Natural killer cell (primary cell): Measurements from ENCODE around the gene BSG. TPM values are rescaled to one million over a fixed set of nuclear protein-coding genes. Genes with fewer than 3 reads are reported as not detected.

Experiments
- ATAC-seq, 3 donors: fragments of 150-1000 bp in 2 of 3; fragments of 200-7000 bp in 1 of 3; cut with Tn5 transposase; 1 replicate in 1 of 3; 2 replicates in 2 of 3; pipeline ENCODE4 v1.10.0; 2021; ENCODE audit warnings: mild to moderate bottlenecking in 2 of 3, moderate library complexity in 2 of 3
- DNase-seq, 2 donors: peaks; one replicate each; pipeline versions ENCODE4 v3.0.0 to v3.0.0-alpha.2; 2013 to 2021; ENCODE audit warnings: mixed read lengths in 1 of 2
- H3K27ac ChIP-seq: one replicate; pipeline ENCODE4 v1.5.1; 2013; ENCODE audit warnings: mild to moderate bottlenecking, low read length
- H3K27me3 ChIP-seq: one replicate; pipeline ENCODE4 v1.6.1; 2013; ENCODE audit warnings: low read length; ENCODE audit not compliant: control insufficient read depth, insufficient read depth
- H3K36me3 ChIP-seq: one replicate; pipeline ENCODE4 v1.6.1; 2013; ENCODE audit warnings: low read length; ENCODE audit not compliant: control insufficient read depth, insufficient read depth
- H3K4me1 ChIP-seq: one replicate; pipeline ENCODE4 v1.6.1; 2013; ENCODE audit warnings: low read length; ENCODE audit not compliant: control insufficient read depth, insufficient read depth
- H3K4me3 ChIP-seq: one replicate; pipeline ENCODE4 v1.5.1; 2013; ENCODE audit warnings: low read length
- H3K9me3 ChIP-seq: one replicate; pipeline ENCODE4 v1.6.1; 2013; ENCODE audit warnings: low read length; ENCODE audit not compliant: control insufficient read depth, insufficient read depth
- H3K27ac Mint-ChIP-seq, 2 donors: one replicate each; pipeline ENCODE4 v1.8.0; 2022; ENCODE audit warnings: mild to moderate bottlenecking in 2 of 2, mixed read lengths in 2 of 2, moderate library complexity in 1 of 2
- H3K27me3 Mint-ChIP-seq, 2 donors: one replicate each; pipeline ENCODE4 v1.8.0; 2022; ENCODE audit warnings: low read depth in 2 of 2, mixed read lengths in 2 of 2
- H3K36me3 Mint-ChIP-seq: one replicate; pipeline ENCODE4 v1.8.0; 2022; ENCODE audit warnings: mixed read lengths
- H3K4me1 Mint-ChIP-seq, 2 donors: one replicate each; pipeline ENCODE4 v1.8.0; 2022; ENCODE audit warnings: mixed read lengths in 2 of 2
- H3K4me3 Mint-ChIP-seq: one replicate; pipeline ENCODE4 v1.8.0; 2022; ENCODE audit warnings: mild to moderate bottlenecking, moderate library complexity, mixed read lengths
- H3K9me3 Mint-ChIP-seq, 2 donors: one replicate each; pipeline ENCODE4 v1.8.0; 2022; ENCODE audit warnings: mixed read lengths in 2 of 2
- CTCF ChIP-seq: fragments of 200-600 bp; IDR thresholded peaks from one replicate; pipeline ENCODE4 v1.8.0; 2022; ENCODE audit warnings: antibody characterized with exemption
- WGBS: methylation state at CpG from one replicate; pipeline ENCODE4 v1.1.7; 2013; ENCODE audit warnings: missing lambda C conversion rate; ENCODE audit not compliant: insufficient coverage; 5-methylcytosine and 5-hydroxymethylcytosine counted together
- intact Hi-C: fragments of 100-400 bp; cut with micrococcal nuclease; formaldehyde crosslinking; loops from one replicate; pipeline ENCODE4 v1.14.2; 2022
- total RNA-seq, 4 donors: library from RNA; stranded (reverse); fragments of 120-200 nt in 1 of 4; gene quantifications; one replicate each; pipeline versions ENCODE4 v1.2.3 to v1.2.4, GENCODE V29; 2013 to 2022

Gene BSG
- total RNA-seq, 3 donors from 2014 or later (not counting 1 experiment from before 2014, with no cell fraction given) = 229 to 248 (median 236) TPM

GRCh38 chr19:555474-555808 lies 17.0 kb upstream of the BSG start:
- no peaks in the 10 kb centered on the region for H3K36me3 ChIP-seq
- Mint-ChIP-seq H3K27ac (no peak overlapping the region), H3K9me3 (no peaks in the 10 kb centered on the region), H3K4me1 (peaks cover 0 to 15% of the 10 kb centered on the region in 2 donors), H3K36me3 (no peaks in the 10 kb centered on the region), H3K27me3 (no peaks in the 10 kb centered on the region), H3K4me3 (no peak overlapping the region)
- no peak for TF ChIP-seq CTCF
- no peak overlapping the region for H3K27ac ChIP-seq
- no peaks in the 10 kb centered on the region for H3K27me3 ChIP-seq
- H3K4me3 ChIP-seq = no peak overlapping the region
- intact Hi-C loops = no loop called here
- H3K9me3 ChIP-seq = no peaks in the 10 kb centered on the region
- DNase-seq (no peak), ATAC-seq (no peak)
- H3K4me1 ChIP-seq = peaks cover 8% of the 10 kb centered on the region
- WGBS = 95% methylated on average over 11 of the region's 14 CpGs

GRCh38 chr19:556611-557382 lies 15.6 kb upstream of the BSG start:
- peaks cover 0 to 8% of the 10 kb centered on the region in 2 donors for H3K4me1 Mint-ChIP-seq
- H3K4me1 ChIP-seq = peaks cover 8% of the 10 kb centered on the region
- no peaks in the 10 kb centered on the region for H3K9me3 Mint-ChIP-seq
- H3K4me3 ChIP-seq = no peak overlapping the region
- no peaks in the 10 kb centered on the region for H3K36me3 ChIP-seq
- H3K4me3 Mint-ChIP-seq = no peak overlapping the region
- H3K27ac ChIP-seq = no peak overlapping the region
- no peak for ATAC-seq
- WGBS = 88% methylated on average over 31 of the region's 31 CpGs
- no peak for DNase-seq
- no peaks in the 10 kb centered on the region for H3K27me3 ChIP-seq
- H3K27ac Mint-ChIP-seq = no peak overlapping the region
- no peaks in the 10 kb centered on the region for H3K27me3 Mint-ChIP-seq
- no peaks in the 10 kb centered on the region for H3K36me3 Mint-ChIP-seq
- intact Hi-C loops = no loop called here
- no peak for TF ChIP-seq CTCF
- H3K9me3 ChIP-seq = no peaks in the 10 kb centered on the region

GRCh38 chr19:558770-559439 lies 13.5 kb upstream of the BSG start:
- Mint-ChIP-seq H3K4me1 (peaks cover 0 to 7% of the 10 kb centered on the region in 2 donors), H3K27me3 (no peaks in the 10 kb centered on the region), H3K27ac (no peak overlapping the region), H3K36me3 (no peaks in the 10 kb centered on the region), H3K9me3 (no peaks in the 10 kb centered on the region), H3K4me3 (no peak overlapping the region)
- ATAC-seq = no peak
- H3K27me3 ChIP-seq = no peaks in the 10 kb centered on the region
- no peak for TF ChIP-seq CTCF
- no peaks in the 10 kb centered on the region for H3K9me3 ChIP-seq
- H3K27ac ChIP-seq = no peak overlapping the region
- H3K4me3 ChIP-seq = no peak overlapping the region
- intact Hi-C loops = no loop called here
- DNase-seq = no peak
- WGBS = 76% methylated on average over 19 of the region's 21 CpGs
- H3K4me1 ChIP-seq = peaks cover 8% of the 10 kb centered on the region
- no peaks in the 10 kb centered on the region for H3K36me3 ChIP-seq
